ENCODE results near the gene CD300LF. TPM values are rescaled to one million over a fixed set of nuclear protein-coding genes. Genes with fewer than 3 reads are reported as not detected.

CD300LF gene
- total RNA-seq: 0.49 TPM

- no peak for DNase-seq
Observed at GRCh38 chr17:74712756-74713155, at the start of gene CD300LF. Gene CD300LF (minus strand): TSS chr17:74712923. CDS start chr17:74712866, 57 bp downstream.

DNA sequence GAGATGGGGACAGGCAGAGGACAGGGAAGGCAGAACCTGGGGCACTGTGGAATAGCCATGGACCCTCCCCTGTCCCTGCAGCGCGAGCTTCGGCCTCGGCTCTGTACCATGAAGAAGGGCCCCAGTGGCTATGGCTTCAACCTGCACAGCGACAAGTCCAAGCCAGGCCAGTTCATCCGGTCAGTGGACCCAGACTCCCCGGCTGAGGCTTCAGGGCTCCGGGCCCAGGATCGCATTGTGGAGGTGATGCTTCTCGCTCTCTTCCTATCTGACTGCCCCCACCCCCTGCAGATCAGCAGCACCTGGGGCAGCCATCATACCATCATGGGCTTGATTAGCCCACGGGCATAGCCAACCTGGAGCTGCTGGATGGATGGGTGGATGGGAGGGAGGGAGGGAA lies 49.2 kb upstream of the CD300LF start:
- DNase-seq: no peak

DNA sequence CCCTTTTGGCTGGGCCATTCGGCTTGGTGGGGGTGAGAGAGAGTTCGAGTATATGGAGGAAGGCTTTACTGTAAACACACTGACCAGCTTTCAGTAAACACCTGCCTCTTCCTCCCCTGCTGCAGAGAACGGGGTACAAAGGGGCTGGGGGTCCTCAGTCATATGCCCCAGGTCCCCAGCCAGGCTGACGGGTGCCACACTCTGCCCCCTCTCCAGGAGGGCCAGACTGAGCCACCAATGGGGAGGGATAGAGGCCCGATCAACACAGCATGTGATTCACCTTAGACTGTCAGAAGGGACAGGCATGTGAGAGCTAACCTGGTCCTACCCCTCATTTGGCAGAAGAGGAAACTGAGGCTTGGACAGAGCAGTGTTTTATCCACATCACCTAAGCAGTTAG lies 48.7 kb upstream of the CD300LF start:
- DNase-seq: no peak

DNA sequence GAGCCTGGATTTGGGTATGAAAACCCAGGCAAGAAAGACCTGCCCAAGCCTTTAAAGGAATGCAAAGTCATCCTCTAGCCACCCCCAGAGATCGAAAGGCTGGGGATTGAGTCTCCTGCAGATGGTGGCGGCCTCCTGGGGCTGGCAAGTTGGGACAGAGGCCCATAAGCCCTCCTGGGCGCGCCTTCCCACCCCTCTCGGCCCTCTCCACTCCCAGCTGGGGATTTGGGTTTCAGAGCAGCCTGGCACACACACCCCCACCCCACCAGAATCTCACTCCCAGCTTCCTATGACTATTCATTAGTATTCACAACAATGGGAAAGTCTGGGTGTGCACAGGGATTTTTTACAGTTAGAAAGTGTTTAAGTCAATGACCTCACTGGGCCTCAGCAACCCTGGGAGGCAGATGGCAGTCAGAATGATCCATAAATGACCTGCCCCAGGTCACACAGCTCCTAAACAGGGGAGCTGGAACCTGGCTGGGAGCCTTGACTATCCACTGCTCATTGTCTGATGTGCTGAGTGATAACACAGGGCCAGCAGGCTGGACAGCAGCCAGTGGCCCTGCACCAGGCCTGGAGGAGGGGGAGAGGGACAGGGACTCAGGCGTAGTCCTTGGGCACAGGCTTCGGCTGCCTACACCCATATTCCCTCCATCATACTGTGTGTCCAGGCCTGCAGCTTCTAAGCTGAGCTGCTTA lies 47.8 kb upstream of the CD300LF start:
- DNase-seq: no peak

DNA sequence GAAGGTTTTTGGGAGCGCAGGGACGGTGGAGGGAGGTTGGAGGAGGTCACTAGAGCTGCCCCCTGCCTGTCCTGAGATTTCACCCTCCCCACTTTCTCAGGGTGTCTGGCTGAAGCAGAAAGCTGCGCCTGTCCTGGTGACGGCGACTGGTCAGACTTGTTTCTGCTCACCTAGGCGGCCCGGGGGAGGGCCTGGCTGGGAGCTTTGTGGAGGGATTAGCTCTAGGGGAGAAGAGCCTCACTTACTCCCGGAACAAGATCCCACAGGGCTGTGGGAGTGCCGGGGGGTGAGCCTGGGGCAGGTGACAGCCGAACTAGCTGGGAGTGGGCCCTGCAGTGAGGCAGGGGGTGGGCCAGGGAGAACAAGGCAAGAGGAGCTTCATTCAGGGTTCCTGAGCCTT lies 47.2 kb upstream of the CD300LF start:
- DNase-seq: no peak

DNA sequence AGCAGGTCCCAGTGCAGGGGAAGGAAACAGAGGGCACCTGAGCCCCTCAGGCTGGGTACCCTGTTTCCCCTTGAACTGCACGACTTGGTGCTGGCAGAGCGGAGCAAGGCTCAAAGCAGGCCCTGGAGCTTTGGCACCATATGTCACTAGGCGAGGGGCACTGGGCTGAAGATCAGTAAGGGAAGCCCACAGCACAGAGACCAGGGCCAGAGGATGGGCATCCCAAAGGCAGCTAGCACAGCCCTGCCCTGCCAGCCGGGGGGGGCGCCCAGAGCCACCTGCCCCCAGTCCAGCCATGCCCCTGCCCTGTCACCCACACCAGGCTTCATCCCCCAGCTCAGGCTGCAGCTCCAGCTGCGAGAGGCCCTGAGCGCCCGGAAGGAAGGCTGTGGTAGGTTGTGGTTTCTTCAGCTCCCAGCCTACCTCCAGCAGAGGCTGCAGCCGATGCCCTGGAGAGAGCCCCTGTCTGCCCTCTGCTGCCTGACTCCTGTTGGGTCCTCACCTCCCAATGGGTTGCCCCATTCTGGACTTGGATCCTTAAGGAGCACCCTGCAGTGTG lies 46.6 kb upstream of the CD300LF start:
- no peak for DNase-seq

DNA sequence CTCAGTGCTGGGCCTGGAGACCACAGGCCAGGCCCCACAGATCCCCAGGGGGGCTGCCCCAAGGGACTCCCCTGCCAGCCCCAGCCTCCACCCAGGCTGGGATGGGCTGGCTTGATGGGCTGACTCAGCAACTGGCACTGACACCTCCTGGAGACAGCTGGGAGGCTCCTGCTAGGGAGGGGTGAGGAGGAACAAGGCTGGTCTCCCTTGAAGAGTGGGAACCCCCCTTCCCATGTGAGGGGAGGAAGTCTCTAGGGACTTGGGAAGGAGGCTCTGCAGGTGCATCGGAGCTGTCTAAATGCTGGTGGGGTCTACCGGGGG lies 46.1 kb upstream of the CD300LF start:
- DNase-seq: no peak

- DNase-seq: no peak
Observed at GRCh38 chr17:74757931-74758847, 45.5 kb upstream of the CD300LF start.

GRCh38 chr17:74757502-74757901 lies 44.8 kb upstream of the CD300LF start:
- no peak for DNase-seq

DNA sequence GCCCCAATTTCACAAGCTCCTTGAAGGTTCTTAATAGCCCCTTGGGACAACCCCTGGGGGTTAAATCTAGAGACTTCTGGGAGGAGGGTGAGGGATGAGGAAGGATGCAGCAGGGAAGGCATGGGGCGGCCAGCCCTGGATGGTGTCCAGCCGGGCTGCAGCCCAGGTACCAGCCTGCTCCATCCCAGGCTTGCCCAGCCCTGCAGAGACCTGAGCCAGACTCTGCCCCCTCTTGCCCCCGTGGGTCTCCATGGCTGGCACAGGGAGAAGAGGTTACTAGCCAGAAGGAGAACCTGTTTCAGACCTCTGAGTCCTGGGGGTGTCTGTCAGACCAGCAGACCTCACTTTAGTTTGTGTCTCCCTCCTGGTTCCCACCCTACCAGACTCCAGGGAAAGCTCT lies 44.2 kb upstream of the CD300LF start:
- no peak for DNase-seq

DNA sequence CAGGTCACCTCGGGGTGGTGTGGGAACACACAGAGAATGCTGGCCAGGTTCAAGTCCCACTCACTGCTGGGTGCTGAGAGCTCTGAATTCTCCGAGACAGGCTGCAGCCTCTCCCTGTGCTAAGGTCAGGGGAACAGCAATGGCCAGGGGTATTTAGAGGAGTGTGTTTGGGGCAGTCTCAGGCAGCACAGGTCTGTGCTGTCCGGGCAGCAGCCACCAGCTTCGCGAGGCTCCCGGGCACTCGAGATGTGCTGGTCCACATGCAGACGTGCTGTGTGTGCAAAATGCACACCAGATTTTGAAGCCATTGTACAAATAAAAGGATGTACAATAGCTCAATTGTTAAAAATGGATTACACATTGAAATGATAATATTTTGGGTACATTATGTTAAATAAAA lies 42.8 kb upstream of the CD300LF start:
- no peak for DNase-seq

GRCh38 chr17:74754832-74755231 lies 42.1 kb upstream of the CD300LF start:
- DNase-seq: no peak

- no peak for DNase-seq
Observed at GRCh38 chr17:74752822-74753401, 40.2 kb upstream of the CD300LF start.

- DNase-seq: no peak
Observed at GRCh38 chr17:74752415-74752814, 39.7 kb upstream of the CD300LF start.

DNA sequence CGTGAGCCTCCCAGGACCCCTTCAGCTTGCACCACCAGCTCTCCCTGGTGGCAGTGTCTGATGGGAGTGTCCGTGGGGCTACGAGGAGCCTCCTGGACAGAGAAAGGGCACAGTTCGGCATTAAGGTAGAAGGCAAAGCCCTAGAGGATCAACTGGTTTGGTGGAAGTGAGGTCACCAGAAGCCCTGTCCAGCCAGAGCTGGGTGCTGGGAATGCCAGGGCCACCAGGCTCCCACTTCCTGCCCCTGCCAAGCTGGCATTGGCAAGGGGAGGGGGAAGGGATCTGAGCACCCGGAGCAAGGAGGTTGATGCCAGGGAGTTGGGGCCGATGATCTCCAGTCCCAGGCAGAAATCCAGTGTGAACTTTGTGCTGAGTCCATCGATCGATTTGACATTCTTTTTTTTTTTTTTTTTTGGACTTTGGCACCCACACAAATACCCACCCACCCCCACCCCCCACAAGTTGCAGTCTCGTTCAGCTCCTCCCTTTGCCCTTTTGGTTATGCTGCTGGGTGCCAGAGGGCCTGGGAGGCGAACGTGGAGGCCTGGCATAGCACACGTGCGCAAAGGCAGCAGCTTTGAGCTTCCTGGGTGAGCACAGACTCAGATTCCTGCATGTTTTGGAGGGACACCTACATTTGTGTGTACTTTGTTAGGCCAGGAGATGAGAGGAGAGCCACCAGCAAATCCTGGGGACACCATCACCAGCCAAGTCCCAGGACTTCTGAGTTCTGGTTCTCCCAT lies 37.8 kb upstream of the CD300LF start:
- DNase-seq: no peak

- DNase-seq: no peak
Observed at GRCh38 chr17:74750039-74750326, 37.3 kb upstream of the CD300LF start.

- DNase-seq: no peak
Observed at GRCh38 chr17:74749279-74750038, 36.7 kb upstream of the CD300LF start.

- peak; percentile 54 for DNase-seq
Observed at GRCh38 chr17:74748529-74749278, 36.0 kb upstream of the CD300LF start, which contains the start of gene NHERF1. Gene NHERF1 (plus strand): TSS chr17:74748628. CDS start chr17:74748847, 219 bp downstream.

DNA sequence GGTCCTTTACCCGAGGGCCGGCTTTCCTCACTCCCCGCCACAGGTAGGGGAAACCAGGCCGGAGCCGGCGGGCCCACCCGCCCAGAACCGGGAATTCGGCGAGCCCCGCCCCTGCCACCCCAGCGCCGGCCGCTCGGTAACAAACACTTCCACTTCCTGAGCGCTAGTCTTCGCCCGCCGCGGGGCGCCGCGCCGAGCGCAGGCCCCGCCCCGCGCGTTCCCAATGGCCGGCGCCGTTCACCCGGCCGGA lies 35.5 kb upstream of the CD300LF start:
- no peak for DNase-seq

DNA sequence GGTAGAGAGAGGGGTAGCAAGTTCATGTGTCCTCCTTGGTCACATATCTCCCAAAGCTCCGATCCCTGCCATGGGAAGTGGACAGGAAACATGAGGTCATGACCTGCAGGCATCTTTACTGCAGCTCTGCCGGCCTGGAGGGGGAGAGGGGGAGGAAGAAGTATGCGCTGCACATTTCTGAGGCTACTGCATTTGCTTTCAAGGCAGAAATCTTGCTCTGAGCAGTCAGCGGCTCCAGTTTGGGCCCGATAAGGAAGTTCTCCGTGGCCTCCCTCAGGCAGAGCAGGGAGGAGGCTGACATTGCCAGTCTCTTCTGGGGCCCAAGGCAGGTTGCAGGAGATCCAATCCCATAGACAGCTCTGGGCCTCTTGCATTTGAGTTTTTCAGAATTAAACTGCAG lies 34.2 kb upstream of the CD300LF start:
- no peak for DNase-seq

DNA sequence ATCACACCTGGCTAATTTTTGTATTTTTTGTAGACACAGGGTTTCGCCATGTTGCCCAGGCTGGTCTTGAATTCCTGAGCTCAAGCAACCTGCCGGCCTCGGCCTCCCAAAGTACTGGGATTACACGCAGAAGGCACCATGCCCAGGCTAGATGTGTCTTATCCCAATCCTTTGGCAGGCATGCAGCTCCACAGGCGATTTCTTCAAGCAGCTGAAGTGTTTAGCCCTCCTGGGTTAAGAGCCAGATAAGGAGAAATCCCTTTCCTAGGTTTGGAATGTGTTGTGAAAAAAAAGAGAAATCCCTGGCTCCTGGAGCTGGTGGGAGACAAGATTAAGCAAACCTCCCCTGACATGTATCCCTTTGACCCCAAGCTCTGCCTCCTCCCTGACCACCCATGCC lies 33.7 kb upstream of the CD300LF start:
- no peak for DNase-seq

All from skin of body (tissue), 2 donors.